Left kidney (tissue), 2 donors: Measurements from ENCODE around the gene ZNF451. TPM values are rescaled to one million over a fixed set of nuclear protein-coding genes. Genes with fewer than 3 reads are reported as not detected.

ENCODE experiments used
- DNase-seq: peaks from one replicate; pipeline ENCODE4 v3.0.0-alpha.2; 2013
- polyA plus RNA-seq: library from polyadenylated mRNA; unstranded; fragments of 120-200 nt; gene quantifications from one replicate; pipeline ENCODE4 v1.2.1, GENCODE V29; 2013; ENCODE audit not compliant: insufficient read length

Gene ZNF451
- polyA plus RNA-seq, 1 donor = 49.8 TPM

DNA sequence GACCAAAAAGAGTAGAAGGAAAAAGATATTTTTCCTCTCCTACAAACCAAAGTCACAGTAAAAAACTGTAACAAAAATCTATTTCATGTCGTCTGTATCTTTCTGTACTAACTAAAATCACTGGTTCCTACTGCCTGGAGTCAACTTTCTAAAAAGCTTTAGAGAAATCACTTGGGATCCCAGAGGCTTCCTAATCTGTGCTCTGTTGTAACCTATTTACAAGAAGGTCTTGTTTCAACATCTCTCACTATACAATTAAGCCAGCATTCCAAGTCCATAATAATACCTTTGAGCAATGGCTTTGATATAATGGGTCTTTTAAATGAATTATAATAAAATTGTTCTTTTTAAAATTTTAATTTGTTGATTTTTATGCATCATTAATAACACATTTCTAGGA, 111.7 kb downstream of the ZNF451 start:
- DNase-seq = no peak

DNA sequence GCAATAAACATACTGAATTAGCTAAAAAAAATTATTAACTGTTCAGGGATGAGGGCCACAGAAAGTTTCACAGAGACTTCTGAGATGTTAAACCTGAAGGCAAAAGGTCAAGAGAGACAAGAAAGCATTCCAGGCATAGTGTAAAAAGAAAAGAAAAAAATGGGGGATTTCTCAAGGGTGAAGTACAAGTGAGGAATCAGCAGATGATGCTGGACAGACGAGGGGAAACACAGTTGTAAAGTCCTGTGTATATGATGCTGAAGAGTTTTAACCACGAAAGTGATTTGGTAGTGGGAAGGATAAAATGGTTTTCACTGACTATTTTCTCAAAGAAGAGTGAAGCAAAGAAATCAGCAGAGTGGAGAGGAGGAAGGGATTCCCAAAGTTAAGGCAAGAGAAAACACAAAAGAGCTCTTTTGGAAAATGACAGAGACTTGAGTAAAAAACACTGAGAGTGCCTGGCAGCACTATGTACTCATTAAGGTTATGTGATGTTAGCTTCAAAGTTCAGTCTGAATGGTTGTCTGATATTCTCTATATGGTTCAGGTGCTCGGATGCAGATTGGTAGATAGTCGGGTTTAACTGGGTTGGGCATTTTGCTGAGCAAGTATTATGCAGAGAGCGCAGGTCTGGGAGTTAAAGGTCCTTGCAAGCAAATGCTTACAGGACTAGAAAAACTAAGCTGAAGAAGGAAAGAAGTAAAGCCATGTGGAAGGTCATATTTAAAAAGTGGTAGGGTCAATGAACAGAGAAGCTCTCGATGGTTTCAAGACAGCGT, 115.8 kb downstream of the ZNF451 start:
- DNase-seq = no peak

DNA sequence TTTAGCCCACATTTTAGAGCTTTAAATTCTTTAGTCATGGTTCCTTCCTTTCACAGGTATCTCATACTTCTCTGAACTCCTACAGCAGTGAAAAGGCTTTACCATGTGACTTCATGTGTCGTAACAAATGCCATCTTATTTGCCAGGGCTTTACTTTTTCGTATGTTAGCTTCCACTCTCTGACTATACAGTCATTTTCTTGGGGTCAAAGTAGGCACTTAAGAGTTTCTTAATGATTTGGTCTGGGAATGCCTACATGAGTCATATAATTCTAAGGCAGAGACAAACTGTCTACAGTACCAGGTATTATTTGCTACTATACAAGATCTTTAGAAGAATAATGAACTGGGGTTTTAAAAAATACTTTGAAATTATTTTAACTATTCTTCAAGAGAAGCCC, 117.2 kb downstream of the ZNF451 start:
- no peak for DNase-seq

DNA sequence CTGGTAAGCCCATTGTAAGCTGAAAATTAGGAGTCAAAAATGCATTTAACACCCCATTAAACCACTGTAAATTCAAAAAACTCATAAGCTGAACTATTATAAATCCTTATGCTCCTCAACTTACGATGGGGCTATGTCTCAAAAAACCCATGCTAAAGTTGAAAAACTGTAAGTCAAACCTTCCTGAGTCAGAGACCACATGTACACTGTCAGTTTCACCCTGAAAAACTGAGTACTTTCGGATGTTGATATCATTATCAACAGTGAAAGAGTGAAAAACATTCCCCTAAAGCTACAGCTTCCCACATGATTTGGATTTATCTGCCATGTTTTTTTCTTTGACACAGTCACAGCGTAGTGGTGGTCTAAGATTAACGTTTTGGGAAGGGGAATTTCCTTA, 117.9 kb downstream of the ZNF451 start:
- no peak for DNase-seq

DNA sequence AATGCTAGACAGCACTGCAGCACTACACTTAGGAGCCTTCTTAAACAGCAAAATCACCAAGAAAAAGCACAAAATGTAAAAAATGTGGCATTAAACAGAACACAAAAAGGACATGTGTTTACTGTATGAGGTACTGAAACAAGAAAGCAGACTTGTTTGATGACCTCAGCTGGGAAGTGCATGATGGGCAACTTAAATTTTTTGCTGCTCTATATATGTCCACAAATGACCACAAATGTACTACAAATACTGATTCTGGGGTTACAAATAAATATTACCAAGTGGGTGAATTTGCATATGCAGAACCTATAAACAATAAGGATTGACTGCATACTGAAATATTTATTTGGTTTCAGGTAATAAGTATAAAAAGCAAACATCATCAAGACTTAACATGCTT, 119.0 kb downstream of the ZNF451 start:
- DNase-seq = no peak

DNA sequence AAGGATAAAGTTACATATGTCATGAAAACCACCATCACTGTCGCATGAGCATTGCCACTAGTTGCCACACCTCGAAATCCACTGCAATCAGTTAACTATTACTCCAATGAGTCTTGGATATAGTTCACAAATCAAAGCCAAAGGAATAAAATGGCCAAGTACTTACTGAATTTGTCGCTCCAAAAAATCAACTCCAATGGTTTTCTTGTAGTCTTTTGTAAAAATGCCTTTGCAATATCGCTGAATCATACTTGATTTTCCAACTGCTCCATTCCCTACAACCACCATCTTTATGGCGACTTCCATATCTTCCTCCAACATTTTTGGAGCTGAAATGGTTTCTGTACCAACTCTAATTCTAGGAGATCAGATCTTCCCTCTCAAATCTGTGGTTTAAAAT, 120.1 kb downstream of the ZNF451 start:
- no peak for DNase-seq

DNA sequence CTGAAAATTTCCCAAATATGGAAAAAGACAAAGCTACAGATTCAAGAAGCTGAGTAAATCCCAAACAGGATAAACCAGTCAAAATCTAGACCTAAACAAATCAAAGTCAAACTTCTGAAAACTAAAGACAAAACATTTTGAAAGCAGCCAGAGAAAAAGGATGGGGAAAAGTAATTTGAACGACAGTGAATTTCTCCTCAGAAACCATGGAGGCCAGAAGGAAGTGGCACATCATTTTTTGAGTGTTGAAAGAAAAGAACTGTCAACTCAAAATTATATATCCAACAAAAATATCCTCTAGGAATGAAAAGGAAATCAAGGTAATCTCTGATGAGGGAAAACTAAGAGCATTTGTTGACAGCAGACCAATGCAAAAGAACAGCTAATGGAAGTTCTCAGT, 125.3 kb downstream of the ZNF451 start:
- no peak for DNase-seq

DNA sequence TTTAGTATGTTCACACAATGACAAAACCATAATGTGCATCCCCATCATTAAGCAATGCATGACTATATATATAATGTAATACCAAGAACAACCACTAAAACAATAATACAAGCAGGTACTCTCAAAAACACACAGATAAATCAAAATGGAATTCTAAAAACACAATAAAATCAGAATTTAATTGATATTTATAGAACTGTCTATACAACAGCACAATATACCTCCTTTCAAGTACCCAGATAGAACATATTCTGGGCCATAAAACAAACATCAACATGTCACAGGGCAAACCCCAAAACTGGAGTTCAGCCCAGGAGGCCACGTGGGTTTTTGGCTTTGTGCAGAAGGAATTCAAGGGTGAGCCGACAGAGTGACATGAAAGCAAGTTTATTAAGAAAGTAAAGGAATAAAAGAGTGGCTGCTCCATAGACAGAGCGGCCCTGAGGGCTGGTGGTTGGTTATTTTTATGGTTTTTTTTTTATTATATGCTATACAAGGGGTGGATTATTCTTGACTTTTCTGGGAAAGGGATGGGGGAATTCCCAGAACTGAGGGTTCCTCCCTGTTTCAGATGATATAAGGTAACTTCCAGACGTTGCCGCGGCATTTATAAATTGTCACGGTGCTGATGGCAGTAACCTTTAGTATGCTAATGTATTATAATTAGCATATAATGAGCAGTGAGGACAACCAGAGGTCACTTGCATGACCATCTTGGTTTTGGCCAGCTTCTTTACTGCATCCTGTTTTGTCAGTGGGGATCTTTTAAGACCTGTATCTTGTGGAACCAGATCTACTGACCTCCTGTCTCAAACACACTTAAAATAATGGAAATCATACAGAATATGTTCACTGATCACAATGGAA, 126.5 kb downstream of the ZNF451 start:
- no peak for DNase-seq

DNA sequence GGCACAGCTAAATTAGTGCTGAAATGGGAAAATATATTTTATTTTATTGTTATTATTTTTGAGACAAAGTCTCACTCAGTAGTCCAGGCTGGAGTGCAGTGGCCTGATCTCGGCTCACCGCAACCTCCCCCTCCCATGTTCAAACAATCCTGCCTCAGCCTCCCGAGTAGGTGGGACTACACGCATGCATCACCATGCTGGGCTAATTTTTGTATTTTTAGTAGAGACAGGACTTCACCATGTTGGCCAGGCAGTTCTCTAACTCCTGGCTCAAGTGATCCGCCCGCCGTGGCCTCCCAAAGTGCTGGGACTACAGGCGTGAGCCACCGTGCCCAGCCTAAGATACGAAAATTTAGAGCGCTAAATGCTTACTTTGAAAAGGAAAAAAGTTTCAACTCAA, 127.3 kb downstream of the ZNF451 start:
- DNase-seq = no peak

Other genes starting within 250 kb of the ZNF451 start
- 5.8 TPM for gene BEND6, start 135.1 kb upstream of the ZNF451 start, polyA plus RNA-seq
- 27.0 TPM for gene KIAA1586, start 43.5 kb upstream of the ZNF451 start, polyA plus RNA-seq
- gene BAG2, start 82.1 kb downstream of the ZNF451 start, polyA plus RNA-seq = 6.3 TPM
- 42.0 TPM for gene RAB23, start 132.1 kb downstream of the ZNF451 start, polyA plus RNA-seq
- gene PRIM2, start 227.4 kb downstream of the ZNF451 start, polyA plus RNA-seq = 23.0 TPM